Adrenal gland (tissue), 12 donors: Measurements from ENCODE around the gene CHURC1. TPM values are rescaled to one million over a fixed set of nuclear protein-coding genes. Genes with fewer than 3 reads are reported as not detected.

Experiments used
- DNase-seq, 7 donors: peaks; one replicate each; pipeline ENCODE4 v3.0.0-alpha.2; 2019 to 2020
- H3K27ac ChIP-seq, 5 donors: fragments of 200-600 bp; sonication (generic) in 4 of 5; 1 replicate in 3 of 5; 2 replicates in 2 of 5; pipeline versions ENCODE4 v1.5.1 to v1.8.0; 2016 to 2020; ENCODE audit warnings: mild to moderate bottlenecking in 1 of 5
- H3K27me3 ChIP-seq: fragments of 200-600 bp; 2 replicates; pipeline ENCODE4 v1.8.0; 2021
- H3K36me3 ChIP-seq, 2 donors: fragments of 200-600 bp; replicated peaks in 1 of 2; 1 replicate in 1 of 2; 2 replicates in 1 of 2; pipeline versions ENCODE4 v1.5.1 to v1.8.0; 2018 to 2022
- H3K4me1 ChIP-seq, 2 donors: fragments of 200-600 bp; replicated peaks in 1 of 2; 1 replicate in 1 of 2; 2 replicates in 1 of 2; pipeline versions ENCODE4 v1.5.1 to v1.8.0; 2018 to 2021
- H3K4me3 ChIP-seq, 4 donors: fragments of 200-600 bp; sonication (generic) in 3 of 4; one replicate each; pipeline ENCODE4 v1.5.1; 2016 to 2018
- H3K9me3 ChIP-seq, 3 donors: fragments of 200-600 bp; sonication (generic) in 1 of 3; replicated peaks in 1 of 3; 1 replicate in 2 of 3; 2 replicates in 1 of 3; pipeline versions ENCODE4 v1.5.1 to v1.8.0; 2016 to 2021
- CTCF ChIP-seq, 6 experiments: fragments of 450-650 bp in 4 of 6; fragments of 200-600 bp in 2 of 6; sonication (generic) in 1 of 6; IDR thresholded peaks; 1 replicate in 5 of 6; 2 replicates in 1 of 6; pipeline versions ENCODE4 v1.5.1 to v1.8.0; 2016 to 2021; ENCODE audit warnings: antibody characterized with exemption in 6 of 6, mild to moderate bottlenecking in 2 of 6, moderate library complexity in 1 of 6
- POLR2A ChIP-seq, 2 donors: fragments of 450-650 bp; IDR thresholded peaks; one replicate each; pipeline ENCODE4 v1.6.1; 2017; ENCODE audit warnings: antibody characterized with exemption in 2 of 2, mild to moderate bottlenecking in 2 of 2, moderate library complexity in 1 of 2
- WGBS, 4 donors: extraction: QIAGEN DNeasy Blood & Tissue Kit in 2 of 4; methylation state at CpG; one replicate each; pipeline versions ENCODE4 v1.1.5 to v1.1.7; 2013 to 2017; 5-methylcytosine and 5-hydroxymethylcytosine counted together
- intact Hi-C, 2 donors: fragments of 100-400 bp; cut with DNase I; formaldehyde crosslinking; loops; one replicate each; pipeline versions ENCODE4 v1.14.1 to v1.15.0; 2022 to 2023
- polyA plus RNA-seq, 3 donors: library from polyadenylated mRNA; stranded (reverse); fragments of 200-250 nt in 2 of 3; fragments of 350-450 nt in 1 of 3; fragmentation: Illumina TruSeq in 1 of 3; extraction: RNeasy Lipid Tissue Mini Kit (QIAGEN cat#74804) in 1 of 3; gene quantifications; one replicate each; pipeline ENCODE4 v1.2.3, GENCODE V29; 2013 to 2014
- total RNA-seq, 9 donors: library from RNA; depleted of rRNA in 4 of 9; stranded (reverse); fragments of >200 nt in 4 of 9; fragments of 120-200 nt in 1 of 9; fragmentation: NEBNext Ultra II Directional in 1 of 9; extraction: Animal tissue kit (Norgen Biotek cat#: 25700) in 1 of 9; gene quantifications; one replicate each; pipeline versions ENCODE4 v1.1.0 to v1.2.4, GENCODE V29; 2013 to 2023
- donor health status: healthy with polysubstance abuse.
- donor health status: Bipolar disorder and iron deficiency.
- donor health status: DM: yes; HTN: yes; CAD: no.
- donor health status: DM: no; HTN: no; CAD: no.
- donor health status: DM: no; HTN: no; CAD: no.
- donor health status: DM: yes; HTN: yes; CAD: no.

Gene CHURC1
- total and polyA plus RNA-seq, 12 donors, result 36.7 to 101 (median 74.2) TPM

GRCh38 chr14:64867182-64867581, 47.1 kb upstream of the CHURC1 start:
- H3K4me3 ChIP-seq, result no peak overlapping the region
- WGBS, 4 donors, result 59 to 62% (median 59%) methylated on average over 3 of the region's 3 CpGs
- peaks cover 5% of the 10 kb centered on the region for H3K27me3 ChIP-seq
- no peak for DNase-seq
- TF ChIP-seq POLR2A (IDR thresholded peaks at IDR 0.05) (no peak), CTCF (IDR thresholded peaks at IDR 0.05) (no peak)
- H3K27ac ChIP-seq, result no peak overlapping the region
- no peaks in the 10 kb centered on the region for H3K9me3 ChIP-seq
- H3K36me3 ChIP-seq, result no peaks in the 10 kb centered on the region
- no peaks in the 10 kb centered on the region for H3K4me1 ChIP-seq
- intact Hi-C loops, result no loop called here

GRCh38 chr14:64868379-64868778, 45.9 kb upstream of the CHURC1 start:
- Histone ChIP-seq H3K9me3 (no peaks in the 10 kb centered on the region), H3K4me1 (no peaks in the 10 kb centered on the region), H3K4me3 (no peak overlapping the region), H3K36me3 (no peaks in the 10 kb centered on the region), H3K27me3 (peaks cover 5% of the 10 kb centered on the region), H3K27ac (no peak overlapping the region)
- intact Hi-C loops, result no loop called here
- 75 to 95% (median 79%) methylated on average over 2 of the region's 2 CpGs for WGBS, 4 donors
- DNase-seq, result no peak
- TF ChIP-seq CTCF (IDR thresholded peaks at IDR 0.05), result no peak
- no peak for TF ChIP-seq POLR2A (IDR thresholded peaks at IDR 0.05)

- no peak overlapping the region for H3K27ac ChIP-seq
- no peaks in the 10 kb centered on the region for H3K36me3 ChIP-seq
- no peaks in the 10 kb centered on the region for H3K4me1 ChIP-seq
- WGBS, 4 donors, result 68 to 71% (median 70%) methylated on average over 1 of the region's 1 CpG
- no peak for DNase-seq
- no peak for TF ChIP-seq POLR2A (IDR thresholded peaks at IDR 0.05)
- no peak for TF ChIP-seq CTCF (IDR thresholded peaks at IDR 0.05)
- peaks cover 5% of the 10 kb centered on the region for H3K27me3 ChIP-seq
- no peak overlapping the region for H3K4me3 ChIP-seq
- H3K9me3 ChIP-seq, result no peaks in the 10 kb centered on the region
- intact Hi-C loops, result no loop called here
These were observed 45.4 kb upstream of the CHURC1 start for GRCh38 chr14:64868841-64869240.

DNA sequence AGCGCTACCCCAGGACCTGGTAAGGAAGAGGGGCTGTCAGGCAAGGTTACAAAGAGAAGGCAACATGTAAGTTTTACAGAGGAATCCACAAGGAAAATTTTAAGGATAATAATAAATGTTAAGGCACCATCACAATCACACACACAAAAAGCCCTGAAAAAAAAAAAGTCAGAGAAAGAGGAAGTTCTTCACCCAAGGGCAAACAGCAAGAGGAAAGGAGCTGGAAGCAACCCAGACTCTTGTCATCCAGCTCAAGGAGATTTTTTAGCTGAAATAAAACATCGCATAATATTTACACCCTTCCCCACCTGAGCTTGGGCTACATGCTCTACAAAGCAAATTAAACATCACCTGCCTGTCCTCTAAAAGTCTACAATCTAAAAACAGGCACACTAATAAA, 44.1 kb upstream of the CHURC1 start:
- no peak for TF ChIP-seq POLR2A (IDR thresholded peaks at IDR 0.05)
- no peak for TF ChIP-seq CTCF (IDR thresholded peaks at IDR 0.05)
- WGBS, 4 donors, result 38 to 64% (median 55%) methylated on average over 2 of the region's 2 CpGs
- Histone ChIP-seq H3K4me3 (no peak overlapping the region), H3K27ac (no peak overlapping the region), H3K4me1 (no peaks in the 10 kb centered on the region), H3K36me3 (no peaks in the 10 kb centered on the region), H3K27me3 (peaks cover 5% of the 10 kb centered on the region), H3K9me3 (no peaks in the 10 kb centered on the region)
- no peak for DNase-seq
- intact Hi-C loops, result no loop called here
